Activated CD8-positive, alpha-beta T cell treated with anti-CD3 and anti-CD28 coated beads for 36 hours (primary cell): ENCODE measurements around the gene LYZL4. TPM values are rescaled to one million over a fixed set of nuclear protein-coding genes. Genes with fewer than 3 reads are reported as not detected.

Experiments used
- ATAC-seq: fragments of 200-7000 bp; cut with Tn5 transposase; one replicate; pipeline ENCODE4 v1.10.0; 2021; ENCODE audit warnings: mild to moderate bottlenecking, moderate library complexity
- CTCF ChIA-PET: fragments of 350-600 bp; sonication (Branson Sonifier 250); formaldehyde crosslinking; loops from one replicate; lab custom pipeline; 2021; ENCODE audit warnings: antibody characterized with exemption; lab: Charles Lee
- POLR2A ChIA-PET: fragments of 350-600 bp; sonication (Branson Sonifier 250); formaldehyde crosslinking; loops from one replicate; lab custom pipeline; 2021; ENCODE audit warnings: antibody characterized with exemption; lab: Charles Lee
- DNase-seq: peaks from one replicate; pipeline ENCODE4 v3.0.0-alpha.2; 2020
- H3K27ac Mint-ChIP-seq: one replicate; pipeline ENCODE4 v1.8.0; 2021; ENCODE audit warnings: mild to moderate bottlenecking, mixed read lengths
- H3K27me3 Mint-ChIP-seq: one replicate; pipeline ENCODE4 v1.8.0; 2021; ENCODE audit warnings: mixed read lengths
- H3K36me3 Mint-ChIP-seq: one replicate; pipeline ENCODE4 v1.8.0; 2021; ENCODE audit warnings: low read depth, mixed read lengths
- H3K4me1 Mint-ChIP-seq: one replicate; pipeline ENCODE4 v1.8.0; 2021; ENCODE audit warnings: low read depth, mixed read lengths
- H3K4me3 Mint-ChIP-seq: one replicate; pipeline ENCODE4 v1.8.0; 2021; ENCODE audit warnings: mild to moderate bottlenecking, moderate library complexity, mixed read lengths
- H3K9me3 Mint-ChIP-seq: one replicate; pipeline ENCODE4 v1.8.0; 2021; ENCODE audit warnings: mixed read lengths
- CTCF ChIP-seq: fragments of 200-600 bp; IDR thresholded peaks from one replicate; pipeline ENCODE4 v1.8.0; 2022; ENCODE audit warnings: antibody characterized with exemption, mild to moderate bottlenecking
- intact Hi-C: fragments of 100-400 bp; cut with micrococcal nuclease; formaldehyde crosslinking; loops from one replicate; pipeline ENCODE4 v1.10.0; 2022
- total RNA-seq, 2 experiments: library from RNA; stranded (reverse); gene quantifications; one replicate each; pipeline ENCODE4 v1.2.3, GENCODE V29; 2021

LYZL4 gene
- total RNA-seq, 2 experiments from 2014 or later = not detected

GRCh38 chr3:42439261-42440115, 29.1 kb upstream of the LYZL4 start:
- Mint-ChIP-seq H3K4me1 (no peaks in the 10 kb centered on the region), H3K9me3 (peaks cover 3% of the 10 kb centered on the region), H3K4me3 (no peak overlapping the region), H3K36me3 (no peaks in the 10 kb centered on the region), H3K27ac (no peak overlapping the region), H3K27me3 (peaks cover 5% of the 10 kb centered on the region)
- intact Hi-C loops = loop anchor here (5.0 kb wide), 1 partner anchor 207 kb away; no protein-coding TSS in a partner anchor
- ChIA-PET POLR2A (no interaction called here), CTCF (interaction anchor here (7.0 kb wide), 1 partner anchor 192 kb away, joined by 139 read pairs; no protein-coding TSS in a partner anchor)
- TF ChIP-seq CTCF = no peak
- ATAC-seq (no peak), DNase-seq (no peak)

GRCh38 chr3:42438758-42439157, 28.3 kb upstream of the LYZL4 start:
- H3K4me3 Mint-ChIP-seq = no peak overlapping the region
- no peak overlapping the region for H3K27ac Mint-ChIP-seq
- CTCF ChIA-PET = interaction anchor here (7.0 kb wide), 1 partner anchor 191 kb away, joined by 139 read pairs; no protein-coding TSS in a partner anchor
- no peaks in the 10 kb centered on the region for H3K4me1 Mint-ChIP-seq
- H3K27me3 Mint-ChIP-seq = peaks cover 6% of the 10 kb centered on the region
- POLR2A ChIA-PET = no interaction called here
- H3K9me3 Mint-ChIP-seq = peaks cover 3% of the 10 kb centered on the region
- ATAC-seq (no peak), DNase-seq (no peak)
- no peaks in the 10 kb centered on the region for H3K36me3 Mint-ChIP-seq
- intact Hi-C loops = no loop called here
- TF ChIP-seq CTCF = no peak

- intact Hi-C loops = no loop called here
- H3K9me3 Mint-ChIP-seq = peaks cover 3% of the 10 kb centered on the region
- H3K4me3 Mint-ChIP-seq = no peak overlapping the region
- ATAC-seq = no peak
- DNase-seq = no peak
- H3K27me3 Mint-ChIP-seq = peaks cover 5% of the 10 kb centered on the region
- H3K4me1 Mint-ChIP-seq = no peaks in the 10 kb centered on the region
- no peak overlapping the region for H3K27ac Mint-ChIP-seq
- ChIA-PET POLR2A (no interaction called here), CTCF (interaction anchor here (7.0 kb wide), 1 partner anchor 191 kb away, joined by 139 read pairs; no protein-coding TSS in a partner anchor)
- no peaks in the 10 kb centered on the region for H3K36me3 Mint-ChIP-seq
- no peak for TF ChIP-seq CTCF
These were observed 27.8 kb upstream of the LYZL4 start for GRCh38 chr3:42438193-42438592.

- H3K9me3 Mint-ChIP-seq = peaks cover 7% of the 10 kb centered on the region
- no peaks in the 10 kb centered on the region for H3K4me1 Mint-ChIP-seq
- TF ChIP-seq CTCF = no peak
- DNase-seq = no peak
- H3K27me3 Mint-ChIP-seq = peaks cover 11% of the 10 kb centered on the region
- ChIA-PET CTCF (interaction anchor here (1.6 to 2.6 kb wide), 2 partner anchors 8 to 188 kb away, joined by 5 to 11 read pairs; no protein-coding TSS in a partner anchor), POLR2A (no interaction called here)
- no peak for ATAC-seq
- H3K27ac Mint-ChIP-seq = no peak overlapping the region
- intact Hi-C loops = no loop called here
- H3K36me3 Mint-ChIP-seq = peaks cover 4% of the 10 kb centered on the region
- no peak overlapping the region for H3K4me3 Mint-ChIP-seq
These were observed 24.5 kb upstream of the LYZL4 start for GRCh38 chr3:42434777-42435380.
